NB4 (cell line): ENCODE data around the gene SIN3A.

Experiments
- CTCF ChIP-seq: IDR thresholded peaks from one replicate; pipeline ENCODE4 v1.5.1; 2012; ENCODE audit warnings: low read depth, low read length
- MYC ChIP-seq: IDR thresholded peaks from 2 replicates; pipeline ENCODE4 v1.6.1; 2011; ENCODE audit warnings: low read depth, low read length
- POLR2A ChIP-seq: IDR thresholded peaks from 2 replicates; pipeline ENCODE4 v1.6.1; 2011; ENCODE audit warnings: mild to moderate bottlenecking; ENCODE audit not compliant: insufficient read length; ENCODE audit errors: extremely low read depth

- TF ChIP-seq MYC (no peak), POLR2A (no peak), CTCF (no peak)
These were observed 121.9 kb downstream of the SIN3A start for GRCh38 chr15:75329571-75329970.
